Mucosa of descending colon (tissue), 3 donors: ENCODE data around the gene ABI1. TPM values are rescaled to one million over a fixed set of nuclear protein-coding genes. Genes with fewer than 3 reads are reported as not detected.
"Not testable (repeated sequence)": the region's sequence is repeated elsewhere in the genome, so short reads cannot be mapped to it uniquely, and the experiment has no call there.

Experiments used
- ATAC-seq: fragments of 200-7000 bp; cut with Tn5 transposase; one replicate; pipeline ENCODE4 v1.9.1; 2020; ENCODE audit warnings: mild to moderate bottlenecking, moderate library complexity
- DNase-seq, 3 donors: peaks; one replicate each; pipeline ENCODE4 v3.0.0-alpha.2; 2020
- H3K36me3 ChIP-seq: fragments of 200-600 bp; one replicate; pipeline ENCODE4 v1.8.0; 2021; ENCODE audit warnings: low read depth, mild to moderate bottlenecking
- H3K4me1 ChIP-seq: fragments of 200-600 bp; one replicate; pipeline ENCODE4 v1.8.0; 2021; ENCODE audit warnings: low read depth, mild to moderate bottlenecking
- H3K4me3 ChIP-seq: fragments of 200-600 bp; one replicate; pipeline ENCODE4 v1.8.0; 2021; ENCODE audit warnings: mild to moderate bottlenecking
- H3K9me3 ChIP-seq: fragments of 200-600 bp; one replicate; pipeline ENCODE4 v1.8.0; 2021; ENCODE audit warnings: mild to moderate bottlenecking
- intact Hi-C, 2 donors: fragments of 100-400 bp; cut with DNase I in 1 of 2; cut with micrococcal nuclease in 1 of 2; formaldehyde crosslinking; loops; one replicate each; pipeline versions ENCODE4 v1.11.0 to v1.11.1; 2022; cut with DNase I, micrococcal nuclease
- total RNA-seq, 3 donors: library from RNA; stranded (reverse); fragmentation: NEBNext Ultra II Directional in 2 of 3; extraction: Animal tissue kit (Norgen Biotek cat#: 25700) in 2 of 3; gene quantifications; one replicate each; pipeline versions ENCODE4 v1.2.1 to v1.2.4, GENCODE V29; 2021 to 2023
- TF ChIP-seq, protein P1 (sequence below): fragments of 200-600 bp; IDR thresholded peaks from one replicate; pipeline ENCODE4 v1.8.0; 2022; ENCODE audit warnings: antibody characterized with exemption, mild to moderate bottlenecking
- donor health status: DM: no; HTN: no; CAD: no; lungs with moderate emphysema.
- donor health status: DM: no; HTN: no; CAD: no.
- donor health status: DM: no; HTN: yes; CAD: no.

The ABI1 gene
- total RNA-seq, 3 donors from 2014 or later: 54.0 to 63.5 (median 62.4) TPM

DNA sequence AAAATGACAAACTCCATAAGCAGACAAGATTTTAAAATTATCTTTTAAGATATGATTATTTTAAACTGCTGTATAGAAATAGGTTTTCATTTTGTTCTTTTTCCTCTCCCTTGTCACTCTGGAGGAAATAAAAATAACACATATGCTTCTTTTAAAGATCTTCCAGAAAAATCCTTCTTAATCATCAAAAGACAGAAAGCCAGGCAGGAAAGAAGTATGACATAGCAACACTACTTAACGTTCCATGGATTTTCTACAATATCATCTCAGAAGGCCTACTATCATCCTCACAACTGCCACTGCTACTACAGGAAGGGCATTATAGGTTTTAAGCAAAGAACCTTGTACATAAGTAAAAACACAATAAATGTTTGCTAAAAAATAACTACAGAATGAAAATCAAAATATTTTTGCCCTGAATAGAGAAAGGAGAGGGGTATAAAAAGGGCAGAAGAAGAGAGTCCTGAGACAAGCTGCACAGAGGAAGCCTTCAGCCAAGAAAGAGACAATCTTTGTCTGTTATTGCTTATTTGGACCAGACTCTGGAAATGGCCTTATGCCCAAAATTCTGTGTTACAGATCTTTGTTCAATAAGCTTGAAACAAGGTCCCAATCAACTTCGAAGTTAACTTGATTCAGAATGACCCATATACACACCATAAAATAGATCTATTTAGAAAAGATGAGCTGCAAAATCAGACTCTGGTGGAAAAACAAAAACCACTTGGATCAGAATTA is 67.8 kb downstream of the ABI1 start:
- TF ChIP-seq, protein P1, sequence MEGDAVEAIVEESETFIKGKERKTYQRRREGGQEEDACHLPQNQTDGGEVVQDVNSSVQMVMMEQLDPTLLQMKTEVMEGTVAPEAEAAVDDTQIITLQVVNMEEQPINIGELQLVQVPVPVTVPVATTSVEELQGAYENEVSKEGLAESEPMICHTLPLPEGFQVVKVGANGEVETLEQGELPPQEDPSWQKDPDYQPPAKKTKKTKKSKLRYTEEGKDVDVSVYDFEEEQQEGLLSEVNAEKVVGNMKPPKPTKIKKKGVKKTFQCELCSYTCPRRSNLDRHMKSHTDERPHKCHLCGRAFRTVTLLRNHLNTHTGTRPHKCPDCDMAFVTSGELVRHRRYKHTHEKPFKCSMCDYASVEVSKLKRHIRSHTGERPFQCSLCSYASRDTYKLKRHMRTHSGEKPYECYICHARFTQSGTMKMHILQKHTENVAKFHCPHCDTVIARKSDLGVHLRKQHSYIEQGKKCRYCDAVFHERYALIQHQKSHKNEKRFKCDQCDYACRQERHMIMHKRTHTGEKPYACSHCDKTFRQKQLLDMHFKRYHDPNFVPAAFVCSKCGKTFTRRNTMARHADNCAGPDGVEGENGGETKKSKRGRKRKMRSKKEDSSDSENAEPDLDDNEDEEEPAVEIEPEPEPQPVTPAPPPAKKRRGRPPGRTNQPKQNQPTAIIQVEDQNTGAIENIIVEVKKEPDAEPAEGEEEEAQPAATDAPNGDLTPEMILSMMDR: no peak
- no peak overlapping the region for H3K4me3 ChIP-seq
- ATAC-seq (no peak), DNase-seq (no peak)
- H3K36me3 ChIP-seq: no peaks in the 10 kb centered on the region
- no peaks in the 10 kb centered on the region for H3K9me3 ChIP-seq
- H3K4me1 ChIP-seq: peaks cover 3% of the 10 kb centered on the region
- intact Hi-C loops: no loop called here

DNA sequence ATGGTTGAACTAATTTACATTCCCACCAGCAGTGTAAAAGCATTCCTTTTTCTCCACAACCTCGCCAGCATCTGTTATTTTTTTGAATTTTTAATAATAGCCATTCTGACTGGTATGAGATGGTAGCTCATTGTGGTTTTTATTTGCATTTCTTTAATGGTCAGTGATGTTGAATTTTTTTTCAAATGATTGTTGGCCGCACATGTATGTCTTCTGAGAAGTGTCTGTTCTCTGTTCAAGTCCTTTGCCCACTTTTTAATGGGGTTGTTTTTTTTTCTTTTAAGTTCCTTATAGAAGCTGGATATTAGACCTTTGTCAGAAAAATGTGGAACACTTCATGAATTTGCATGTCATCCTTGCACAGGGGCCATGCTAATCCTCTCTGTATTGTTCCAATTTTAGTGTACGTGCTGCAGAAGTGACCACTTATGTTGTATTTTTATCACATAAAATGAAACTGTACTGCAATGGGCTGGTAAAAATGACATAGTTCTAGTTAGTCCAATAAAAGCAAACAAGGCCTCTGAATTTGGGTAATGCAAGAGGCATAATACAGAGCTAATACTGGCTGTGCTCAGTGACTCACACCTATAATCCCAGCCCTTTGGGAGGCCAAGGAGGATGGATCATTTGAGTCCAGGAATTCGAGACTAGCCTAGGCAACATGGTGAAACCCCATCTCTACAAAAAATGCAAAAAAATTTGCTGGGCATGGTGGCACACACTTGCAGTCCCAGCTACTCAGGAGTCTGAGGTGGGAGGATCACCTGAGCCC is 70.3 kb downstream of the ABI1 start:
- H3K9me3 ChIP-seq: no peaks in the 10 kb centered on the region
- DNase-seq (no peak), ATAC-seq (no peak)
- peaks cover 3% of the 10 kb centered on the region for H3K4me1 ChIP-seq
- TF ChIP-seq, protein P1: no peak
- H3K36me3 ChIP-seq: no peaks in the 10 kb centered on the region
- intact Hi-C loops: no loop called here
- no peak overlapping the region for H3K4me3 ChIP-seq

DNA sequence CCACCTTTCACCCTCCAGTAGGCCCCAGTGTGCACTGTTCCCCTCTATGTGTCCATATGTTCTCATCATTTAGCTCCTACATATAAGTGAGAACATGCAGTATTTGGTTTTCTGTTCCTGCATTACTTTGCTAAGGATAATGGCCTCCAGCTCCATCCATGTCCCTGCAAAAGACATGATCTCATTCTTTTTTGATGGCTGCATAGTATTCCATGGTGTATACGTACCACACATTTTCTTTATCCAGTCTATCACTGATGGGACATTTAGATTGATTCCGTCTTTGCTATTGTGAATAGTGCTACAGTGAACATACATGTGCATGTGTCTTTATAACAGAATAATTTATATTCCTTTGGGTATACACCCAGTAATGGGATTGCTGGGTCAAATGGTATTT is 71.0 kb downstream of the ABI1 start:
- H3K4me3 ChIP-seq, DNase-seq, intact Hi-C loops, H3K4me1 ChIP-seq, ATAC-seq, H3K36me3 ChIP-seq, H3K9me3 ChIP-seq: not testable (repeated sequence)

DNA sequence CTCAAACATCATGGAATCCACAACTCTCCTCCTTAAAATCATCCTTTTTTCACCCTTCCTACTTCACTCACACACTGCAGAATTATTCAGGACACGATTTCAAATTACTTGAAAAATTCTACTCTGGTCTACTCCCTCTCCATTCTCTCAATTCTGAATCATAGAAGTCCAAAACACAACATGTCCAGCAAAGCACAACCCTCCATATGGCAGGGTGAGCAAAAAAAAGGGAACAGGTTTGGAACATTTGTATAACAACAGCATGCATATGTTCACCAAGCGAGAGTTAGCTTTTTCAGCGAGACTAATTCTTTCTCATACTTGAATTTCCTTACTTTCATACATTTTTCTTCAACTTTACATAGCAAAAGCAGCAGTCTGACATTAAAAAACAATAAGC is 73.4 kb downstream of the ABI1 start:
- no peak overlapping the region for H3K4me3 ChIP-seq
- ATAC-seq: no peak
- TF ChIP-seq, protein P1: no peak
- intact Hi-C loops: no loop called here
- H3K4me1 ChIP-seq: peaks cover 7% of the 10 kb centered on the region
- H3K36me3 ChIP-seq: no peaks in the 10 kb centered on the region
- H3K9me3 ChIP-seq: no peaks in the 10 kb centered on the region
- DNase-seq: no peak

DNA sequence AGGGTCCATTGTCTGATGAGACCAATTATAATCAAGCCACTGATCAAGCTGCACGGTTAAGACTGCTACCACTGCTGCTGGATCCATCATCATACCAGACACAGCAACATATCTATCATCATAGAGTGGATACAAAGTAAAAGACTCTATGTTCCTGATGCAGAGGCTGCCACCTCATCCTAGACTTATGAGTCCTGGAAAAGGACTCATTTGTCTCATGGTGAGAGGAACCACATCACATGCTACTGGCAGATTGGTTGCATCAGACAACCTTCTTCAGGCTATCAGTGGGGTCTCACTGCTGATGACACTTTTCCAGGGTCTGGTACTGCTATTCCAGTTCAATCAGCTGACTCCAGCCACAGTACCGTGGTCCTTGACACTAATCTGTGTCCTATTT is 79.0 kb downstream of the ABI1 start:
- Histone ChIP-seq H3K9me3 (no peaks in the 10 kb centered on the region), H3K36me3 (no peaks in the 10 kb centered on the region), H3K4me3 (no peak overlapping the region), H3K4me1 (peaks cover 37% of the 10 kb centered on the region)
- intact Hi-C loops: no loop called here
- no peak for ATAC-seq
- TF ChIP-seq, protein P1: no peak
- no peak for DNase-seq
